ENCODE data around the gene ASTN2.
"Not testable (repeated sequence)": the region's sequence is repeated elsewhere in the genome, so short reads cannot be mapped to it uniquely, and the experiment has no call there.

Gene ASTN2

GRCh38 chr9:116479056-116479544 is 935.8 kb downstream of the ASTN2 start:
- DNase-seq (ENCODE audit: low spot score) = no peak

DNA sequence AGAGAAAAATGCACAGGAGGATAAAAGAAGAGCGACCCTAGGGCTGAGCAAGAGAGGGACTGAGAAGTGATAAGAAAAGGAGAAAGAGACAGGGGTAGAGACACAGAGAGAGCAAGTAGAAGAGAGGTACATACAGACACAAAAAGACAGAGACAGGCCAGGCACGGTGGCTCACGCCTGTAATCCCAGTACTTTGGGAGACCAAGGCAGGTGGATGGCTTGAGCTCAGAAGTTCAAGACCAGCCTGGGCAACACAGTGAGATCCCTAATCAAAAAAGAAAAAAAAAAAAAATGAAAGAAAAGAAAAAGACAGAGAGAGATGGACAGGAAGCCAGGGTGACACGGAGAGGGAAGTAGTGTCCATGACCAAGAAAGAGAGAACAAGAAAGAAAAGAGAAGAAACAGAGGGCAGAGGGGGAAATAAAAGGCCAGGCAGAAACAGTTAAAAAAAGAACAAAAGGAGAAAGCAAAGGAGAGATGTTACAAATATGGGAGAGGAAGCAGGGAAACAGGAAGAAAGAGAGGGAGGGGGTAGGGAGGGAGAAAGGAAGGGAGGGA is 937.2 kb downstream of the ASTN2 start:
- no peak for DNase-seq (ENCODE audit: low spot score)

- DNase-seq (ENCODE audit: low spot score) = no peak
These were observed 937.9 kb downstream of the ASTN2 start for GRCh38 chr9:116476935-116477381.

DNA sequence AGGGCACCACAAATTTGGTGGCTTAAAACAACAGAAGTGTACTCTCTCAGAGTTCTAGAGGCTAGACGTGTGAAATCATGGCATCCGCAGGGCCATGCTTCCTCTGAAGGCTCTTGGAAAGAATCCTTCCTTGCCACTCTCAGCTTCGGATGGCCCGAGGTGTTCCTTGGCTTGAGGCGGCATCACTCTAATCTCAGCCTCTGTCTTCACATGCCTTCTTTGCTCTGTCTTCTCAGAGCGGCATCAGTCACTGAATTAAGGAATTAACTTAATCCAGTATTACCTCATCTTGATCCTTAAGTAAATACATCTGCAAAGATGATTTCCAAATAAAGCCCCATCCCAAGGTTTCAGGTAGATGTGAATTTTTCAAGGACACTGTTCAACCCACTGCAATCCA is 938.9 kb downstream of the ASTN2 start:
- no peak for DNase-seq (ENCODE audit: low spot score)

- DNase-seq (ENCODE audit: low spot score) = peak; percentile 73
These were observed 939.7 kb downstream of the ASTN2 start for GRCh38 chr9:116475201-116475600.

DNA sequence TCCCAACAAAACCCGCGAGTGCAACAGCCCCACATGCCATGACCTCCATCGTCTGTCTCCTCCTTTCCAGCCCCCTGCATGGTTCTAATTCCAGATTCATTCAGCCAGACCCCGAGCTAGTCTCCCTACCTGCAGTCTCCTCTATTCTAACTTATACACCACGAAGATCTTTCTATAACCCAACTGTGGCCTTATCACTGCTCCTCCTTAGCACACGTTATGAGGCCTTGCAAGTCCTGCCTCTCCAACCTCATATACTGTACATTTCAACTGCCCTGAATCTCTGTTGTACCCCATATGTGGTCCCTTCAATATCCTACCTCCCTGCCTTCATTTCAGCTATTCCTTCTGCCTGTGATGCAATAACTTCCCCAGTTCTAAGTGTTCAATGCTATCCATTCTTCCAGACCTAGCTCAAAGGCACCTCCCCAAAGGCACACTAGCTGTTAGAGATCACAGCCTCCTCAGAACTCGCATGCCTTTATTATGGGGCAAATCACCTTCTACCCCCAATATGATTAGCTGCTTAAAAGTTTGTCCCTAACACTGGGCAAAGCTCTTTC is 942.8 kb downstream of the ASTN2 start:
- DNase-seq (ENCODE audit: low spot score) = no peak

DNA sequence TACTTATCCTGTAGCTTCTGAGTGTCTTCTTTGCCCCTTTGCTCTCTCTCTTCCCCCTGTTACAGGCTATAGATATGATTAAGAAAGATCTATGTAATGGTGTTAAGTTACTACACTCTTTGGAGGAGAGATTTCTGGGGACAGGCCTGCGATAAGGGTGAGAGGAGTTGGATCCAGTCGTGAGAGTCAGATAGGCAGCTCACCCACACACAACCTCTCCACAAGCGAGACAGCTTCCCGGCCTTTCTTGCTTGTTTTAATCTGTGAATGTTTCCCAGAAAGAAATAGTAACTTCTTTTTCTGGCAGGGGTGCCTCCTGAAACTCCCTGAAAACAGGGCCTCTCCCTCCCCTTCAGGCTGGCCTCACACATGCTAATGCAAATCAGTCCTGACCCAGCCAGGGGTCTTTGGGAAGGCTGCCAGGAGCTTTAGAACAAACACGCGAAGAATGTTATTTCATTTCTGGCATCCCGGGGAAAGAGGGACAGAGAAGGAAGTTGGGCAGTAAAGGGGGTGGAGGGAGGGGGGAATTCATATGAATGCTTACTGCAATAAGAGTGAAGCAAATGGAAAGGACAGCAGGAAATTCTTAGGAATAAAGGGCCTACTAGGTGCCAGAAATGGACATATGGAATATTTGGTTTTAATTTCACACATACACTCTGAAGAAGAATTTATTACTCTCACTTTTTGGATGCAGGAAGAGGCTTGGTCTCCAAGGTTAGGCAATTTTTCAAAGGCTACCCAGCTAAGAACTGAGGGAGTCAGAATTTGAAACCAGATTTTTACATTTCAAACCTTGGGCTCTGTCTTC is 943.6 kb downstream of the ASTN2 start:
- DNase-seq (ENCODE audit: low spot score) = no peak

DNA sequence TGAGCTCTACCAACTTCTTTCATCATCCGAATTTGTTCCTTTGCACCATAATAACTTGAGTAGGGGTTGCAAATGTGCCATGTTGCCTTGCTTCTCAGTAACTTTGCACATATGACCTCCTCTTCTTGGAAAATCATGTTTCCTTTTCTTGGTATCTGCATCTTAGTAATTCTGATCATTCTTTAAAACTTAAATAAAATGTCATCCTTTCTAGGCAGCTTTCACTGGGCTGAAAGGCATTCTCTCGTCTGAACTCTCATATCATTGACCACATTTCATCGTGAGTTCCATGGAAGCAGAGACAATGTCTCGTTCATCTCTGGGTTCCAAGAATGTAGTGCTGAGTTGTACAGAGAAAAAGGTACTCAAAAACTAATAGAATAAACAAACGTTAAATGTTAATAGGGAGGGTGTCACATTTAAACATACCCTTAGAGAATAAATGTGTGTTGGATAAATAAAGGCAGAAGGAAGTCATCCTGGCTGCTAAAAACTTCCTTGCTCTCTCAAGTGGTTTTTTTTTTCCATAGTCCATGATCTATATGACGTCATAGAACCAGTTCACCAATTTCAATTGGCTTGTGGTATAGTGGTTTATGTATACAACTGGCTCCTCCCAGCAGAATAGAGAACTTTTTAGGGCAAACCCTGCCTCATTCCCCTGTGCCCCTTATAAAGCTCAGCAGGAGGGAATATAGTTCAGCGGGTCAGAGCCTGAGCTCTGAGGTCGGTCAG is 945.9 kb downstream of the ASTN2 start:
- no peak for DNase-seq (ENCODE audit: low spot score)

GRCh38 chr9:116468369-116468768 is 946.5 kb downstream of the ASTN2 start:
- DNase-seq (ENCODE audit: low spot score) = no peak

DNA sequence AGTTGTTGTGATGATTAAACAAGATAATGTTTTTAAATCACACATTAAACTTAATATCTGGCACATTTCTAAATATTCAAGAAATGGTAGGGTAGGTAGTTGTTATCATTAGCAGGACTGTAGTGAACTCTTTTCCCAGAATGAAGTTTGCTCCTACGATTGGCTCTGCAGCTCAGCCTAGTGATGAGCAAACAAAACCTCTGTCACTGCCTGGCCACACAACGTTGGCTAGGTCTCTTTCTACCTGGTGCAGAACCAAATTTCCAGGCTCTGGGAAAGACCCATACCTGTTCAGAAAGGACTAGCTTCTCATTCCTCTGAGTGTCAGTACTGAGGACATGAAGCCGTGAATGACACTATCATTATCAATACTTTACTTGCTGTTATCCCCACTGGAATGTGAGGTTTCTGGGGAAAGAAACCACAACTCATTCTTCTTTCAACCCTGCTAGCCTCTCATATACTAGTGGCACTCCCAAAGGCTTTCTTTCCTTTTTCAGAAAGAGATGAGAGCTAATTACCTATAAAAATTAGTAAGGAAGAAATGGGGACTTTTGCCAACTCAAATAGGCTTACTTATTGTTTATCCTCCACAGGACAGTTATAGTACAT is 947.0 kb downstream of the ASTN2 start:
- DNase-seq (ENCODE audit: low spot score) = no peak

GRCh38 chr9:116466271-116467235 is 948.3 kb downstream of the ASTN2 start:
- DNase-seq (ENCODE audit: low spot score) = no peak

DNA sequence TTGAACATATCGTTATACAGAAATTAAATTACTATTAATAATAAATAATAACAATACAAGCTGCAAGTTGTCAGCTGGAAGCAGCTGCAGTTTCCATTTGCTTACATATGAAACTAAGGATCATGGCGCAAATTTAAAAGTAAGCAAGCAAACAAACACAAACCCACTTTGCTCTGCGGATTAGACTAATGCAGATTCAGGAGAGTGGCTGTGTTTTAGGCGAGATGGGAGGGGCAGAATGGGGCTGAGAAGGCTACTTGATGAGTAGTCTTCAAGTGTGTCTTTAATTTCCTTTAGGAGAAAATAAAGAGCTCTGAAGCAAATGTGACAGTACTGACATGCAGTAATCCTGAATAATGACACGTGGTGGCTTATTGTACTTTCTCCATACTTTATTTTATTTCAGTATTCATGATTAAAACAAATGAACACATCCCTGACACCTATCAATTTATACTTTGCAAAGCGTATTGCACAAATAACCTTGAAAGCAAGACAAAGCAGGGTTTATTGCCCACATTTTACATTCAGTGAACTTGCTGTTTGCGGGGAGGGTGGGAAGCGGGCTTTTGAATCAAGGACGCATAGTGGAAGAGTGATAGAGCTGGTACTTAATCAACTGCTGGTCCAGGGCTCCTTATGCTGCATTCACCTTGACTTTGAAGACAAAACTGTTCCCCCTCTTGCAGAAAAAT is 949.1 kb downstream of the ASTN2 start:
- DNase-seq (ENCODE audit: low spot score) = no peak

DNA sequence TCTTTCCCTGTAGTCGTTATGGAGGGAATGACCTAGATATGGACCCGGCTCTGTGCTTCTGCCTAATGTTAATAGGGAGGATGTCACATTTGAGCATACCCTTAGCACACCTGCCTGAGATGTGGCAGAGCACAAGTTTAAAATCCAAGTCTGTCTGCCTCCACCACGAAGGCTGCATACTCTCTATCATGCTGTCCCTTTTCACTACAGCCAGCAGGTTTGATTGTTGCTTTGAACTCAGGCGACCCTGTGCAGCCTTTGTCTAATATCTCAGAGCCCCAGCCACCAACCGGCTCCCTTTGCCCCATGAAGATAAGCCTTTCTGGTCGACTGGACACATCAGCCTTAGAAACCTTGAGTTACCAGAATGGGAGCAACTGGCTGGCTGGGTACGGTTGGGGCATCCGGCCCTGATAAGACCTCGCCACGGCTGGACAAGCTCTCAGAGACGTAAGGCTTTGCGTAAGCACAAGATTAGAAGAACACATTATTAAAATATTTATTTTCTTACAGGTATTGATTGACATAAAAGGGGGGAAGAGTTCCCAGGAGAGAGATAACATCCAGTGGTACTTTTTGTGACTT is 949.8 kb downstream of the ASTN2 start:
- no peak for DNase-seq (ENCODE audit: low spot score)

- DNase-seq (ENCODE audit: low spot score) = no peak
These were observed 950.4 kb downstream of the ASTN2 start for GRCh38 chr9:116464423-116464822.

DNA sequence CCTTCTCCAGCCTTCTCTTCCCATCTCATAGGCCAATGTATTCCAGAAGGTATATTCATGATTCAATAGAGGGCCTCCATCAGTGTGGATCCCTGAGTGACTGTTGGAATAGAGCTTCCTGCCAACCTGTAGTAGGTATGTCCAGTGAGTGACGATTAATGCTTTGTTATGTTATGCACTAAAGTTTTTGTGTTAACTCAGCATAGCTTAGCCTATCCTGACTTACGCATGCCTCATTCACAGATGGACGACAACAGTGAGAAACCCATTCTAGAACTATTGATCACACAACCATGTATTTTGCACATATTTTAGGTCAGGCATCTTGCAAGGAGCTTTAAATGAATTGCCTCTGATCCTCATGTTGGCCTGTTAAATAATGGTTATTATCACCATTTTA is 953.2 kb downstream of the ASTN2 start:
- no peak for DNase-seq (ENCODE audit: low spot score)

DNA sequence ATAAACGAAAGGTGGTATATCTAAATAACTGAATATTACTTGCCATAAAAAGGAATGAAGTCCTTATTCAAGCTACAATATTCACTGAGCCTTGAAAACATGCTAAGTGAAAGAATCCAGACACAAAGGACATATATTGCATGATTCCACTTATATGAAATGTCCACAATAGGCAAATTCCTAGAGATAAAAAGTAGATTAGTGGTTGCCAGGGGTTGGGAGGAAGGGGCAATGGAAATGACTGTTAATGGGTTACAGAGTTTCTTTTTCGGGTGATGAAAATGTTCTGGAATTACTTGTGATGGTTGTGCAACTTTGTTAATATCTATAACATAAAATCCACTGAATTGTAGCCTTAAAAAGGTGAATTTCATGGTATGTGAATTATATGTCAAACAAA is 954.8 kb downstream of the ASTN2 start:
- no peak for DNase-seq (ENCODE audit: low spot score)

DNA sequence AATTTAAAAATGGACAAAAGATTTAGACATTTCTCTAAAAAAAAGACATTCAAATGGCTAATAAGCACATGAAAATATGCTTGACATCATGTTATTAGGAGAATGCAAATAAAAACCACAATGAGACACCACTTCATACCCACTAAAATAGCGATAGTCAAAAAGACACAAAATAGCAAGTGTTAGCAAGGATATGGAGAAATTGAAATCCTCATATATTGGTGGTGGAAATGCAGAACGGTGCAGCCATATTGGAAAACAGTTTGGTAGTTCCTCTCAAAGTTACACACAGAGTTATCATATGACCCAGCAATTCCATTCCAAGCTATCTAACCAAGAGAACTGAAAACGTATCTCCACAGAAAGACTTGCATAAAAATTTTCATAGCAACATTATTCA is 955.3 kb downstream of the ASTN2 start:
- DNase-seq (ENCODE audit: low spot score) = no peak

- DNase-seq (ENCODE audit: low spot score) = no peak
These were observed 958.3 kb downstream of the ASTN2 start for GRCh38 chr9:116456490-116457088.

DNA sequence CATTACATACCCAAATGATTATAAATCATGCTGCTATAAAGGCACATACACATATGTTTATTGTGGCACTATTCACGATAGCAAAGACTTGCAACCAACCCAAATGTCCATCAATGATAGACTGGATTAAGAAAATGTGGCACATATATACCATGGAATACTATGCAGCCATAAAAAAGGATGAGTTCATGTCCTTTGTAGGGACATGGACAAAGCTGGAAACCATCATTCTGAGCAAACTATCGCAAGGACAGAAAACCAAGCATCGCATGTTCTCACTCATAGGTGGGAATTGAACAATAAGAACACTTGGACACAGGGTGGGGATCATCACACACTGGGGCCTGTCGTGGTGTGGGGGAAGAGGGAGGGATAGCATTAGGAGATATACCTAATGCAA is 960.3 kb downstream of the ASTN2 start:
- not testable (repeated sequence) for DNase-seq (ENCODE audit: low spot score)

DNA sequence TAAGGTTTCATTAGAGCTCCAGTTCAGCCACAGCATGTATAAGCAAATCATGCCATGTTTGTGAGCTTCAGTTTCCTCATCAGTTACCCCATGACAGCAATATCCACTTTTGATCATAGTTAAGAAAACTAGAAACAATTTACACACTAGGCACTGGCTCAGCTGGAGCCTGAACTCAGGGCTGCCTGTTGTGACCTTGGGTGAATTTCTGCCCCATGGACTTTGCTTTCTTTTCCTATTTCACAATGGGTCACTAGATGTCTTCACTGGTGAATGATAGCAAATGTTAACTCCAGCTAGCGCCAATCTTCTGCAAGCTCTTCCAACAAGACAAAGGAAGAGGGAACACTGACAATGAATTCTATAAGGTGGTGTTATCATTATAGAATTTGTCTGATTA is 961.1 kb downstream of the ASTN2 start:
- no peak for DNase-seq (ENCODE audit: low spot score)
